Mucosa of descending colon (tissue), 3 donors: ENCODE measurements around the gene HS1BP3. TPM values are rescaled to one million over a fixed set of nuclear protein-coding genes. Genes with fewer than 3 reads are reported as not detected.
A peak's percentile ranks its signal among the peaks of the same experiment; 100 is the strongest.

Experiments used
- ATAC-seq: fragments of 200-7000 bp; cut with Tn5 transposase; one replicate; pipeline ENCODE4 v1.9.1; 2020; ENCODE audit warnings: mild to moderate bottlenecking, moderate library complexity
- DNase-seq, 3 donors: peaks; one replicate each; pipeline ENCODE4 v3.0.0-alpha.2; 2020
- H3K36me3 ChIP-seq: fragments of 200-600 bp; one replicate; pipeline ENCODE4 v1.8.0; 2021; ENCODE audit warnings: low read depth, mild to moderate bottlenecking
- H3K4me1 ChIP-seq: fragments of 200-600 bp; one replicate; pipeline ENCODE4 v1.8.0; 2021; ENCODE audit warnings: low read depth, mild to moderate bottlenecking
- H3K4me3 ChIP-seq: fragments of 200-600 bp; one replicate; pipeline ENCODE4 v1.8.0; 2021; ENCODE audit warnings: mild to moderate bottlenecking
- H3K9me3 ChIP-seq: fragments of 200-600 bp; one replicate; pipeline ENCODE4 v1.8.0; 2021; ENCODE audit warnings: mild to moderate bottlenecking
- intact Hi-C, 2 donors: fragments of 100-400 bp; cut with DNase I in 1 of 2; cut with micrococcal nuclease in 1 of 2; formaldehyde crosslinking; loops; one replicate each; pipeline versions ENCODE4 v1.11.0 to v1.11.1; 2022; cut with DNase I, micrococcal nuclease
- total RNA-seq, 3 donors: library from RNA; stranded (reverse); fragmentation: NEBNext Ultra II Directional in 2 of 3; extraction: Animal tissue kit (Norgen Biotek cat#: 25700) in 2 of 3; gene quantifications; one replicate each; pipeline versions ENCODE4 v1.2.1 to v1.2.4, GENCODE V29; 2021 to 2023
- TF ChIP-seq, protein P1 (sequence below): fragments of 200-600 bp; IDR thresholded peaks from one replicate; pipeline ENCODE4 v1.8.0; 2022; ENCODE audit warnings: antibody characterized with exemption, mild to moderate bottlenecking
- donor health status: DM: no; HTN: no; CAD: no; lungs with moderate emphysema.
- donor health status: DM: no; HTN: no; CAD: no.
- donor health status: DM: no; HTN: yes; CAD: no.

The HS1BP3 gene
- total RNA-seq, 3 donors from 2014 or later = 28.8 to 47.0 (median 29.7) TPM

DNA sequence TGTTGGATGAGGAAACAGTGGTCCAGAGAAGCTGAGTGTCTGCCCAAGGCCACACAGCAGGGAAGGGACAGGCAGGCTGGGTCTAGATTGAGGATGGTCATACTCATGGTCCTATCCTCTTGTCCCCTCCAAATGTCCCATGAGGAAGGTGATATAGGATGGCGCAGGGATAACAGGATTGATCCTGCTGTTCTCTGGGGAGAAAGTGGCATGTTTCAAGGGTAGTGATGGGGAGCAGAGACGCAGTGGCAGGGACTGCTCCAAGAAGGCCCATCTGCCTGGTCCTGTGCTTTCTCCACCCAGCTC, 24.6 kb downstream of the HS1BP3 start:
- intact Hi-C loops = no loop called here

DNA sequence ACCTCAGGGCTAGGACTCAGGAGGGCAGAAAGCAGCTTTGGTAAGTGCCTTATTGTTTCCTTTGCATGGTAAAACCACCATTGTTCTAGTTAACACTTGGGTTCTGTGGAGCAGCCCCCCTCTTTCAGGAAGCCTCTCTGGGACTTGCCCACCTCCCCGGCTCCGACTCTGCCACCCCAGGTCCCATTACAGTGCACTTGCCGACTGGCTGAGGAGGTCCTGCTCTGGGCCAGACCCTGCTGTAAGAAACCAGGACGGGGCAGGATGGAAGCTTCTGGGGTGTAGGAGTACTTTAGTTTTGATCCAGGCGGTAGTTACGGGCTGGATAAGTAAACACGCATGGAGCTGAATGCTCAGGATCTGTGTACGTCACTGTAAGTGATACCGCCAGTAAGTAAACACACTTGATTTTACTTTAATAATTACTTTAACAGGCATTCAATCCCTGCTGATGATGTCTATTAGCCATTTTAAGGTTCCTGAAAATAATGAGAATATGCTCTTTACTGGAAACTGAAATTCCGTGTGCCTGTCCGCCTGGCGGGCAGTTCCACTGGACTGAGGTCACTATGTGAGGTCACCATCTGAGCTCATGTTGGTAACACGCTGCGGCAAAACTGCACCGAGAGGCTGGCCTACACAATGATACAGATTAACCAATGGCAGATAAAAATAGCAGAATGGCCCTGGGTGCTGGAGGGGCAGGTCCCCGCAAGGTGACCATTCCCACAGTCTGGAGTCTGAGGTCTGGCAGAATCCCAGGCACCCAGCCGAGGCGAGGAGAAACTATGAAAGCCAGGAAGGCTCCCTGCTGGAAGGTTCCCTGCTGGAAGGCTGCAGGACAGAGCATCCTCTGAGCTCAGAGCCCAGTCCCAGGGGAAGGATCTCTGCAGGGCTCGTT, 25.2 kb downstream of the HS1BP3 start:
- peak in 2 of 3 donors; percentile 24 to 34 for DNase-seq
- TF ChIP-seq, protein P1, sequence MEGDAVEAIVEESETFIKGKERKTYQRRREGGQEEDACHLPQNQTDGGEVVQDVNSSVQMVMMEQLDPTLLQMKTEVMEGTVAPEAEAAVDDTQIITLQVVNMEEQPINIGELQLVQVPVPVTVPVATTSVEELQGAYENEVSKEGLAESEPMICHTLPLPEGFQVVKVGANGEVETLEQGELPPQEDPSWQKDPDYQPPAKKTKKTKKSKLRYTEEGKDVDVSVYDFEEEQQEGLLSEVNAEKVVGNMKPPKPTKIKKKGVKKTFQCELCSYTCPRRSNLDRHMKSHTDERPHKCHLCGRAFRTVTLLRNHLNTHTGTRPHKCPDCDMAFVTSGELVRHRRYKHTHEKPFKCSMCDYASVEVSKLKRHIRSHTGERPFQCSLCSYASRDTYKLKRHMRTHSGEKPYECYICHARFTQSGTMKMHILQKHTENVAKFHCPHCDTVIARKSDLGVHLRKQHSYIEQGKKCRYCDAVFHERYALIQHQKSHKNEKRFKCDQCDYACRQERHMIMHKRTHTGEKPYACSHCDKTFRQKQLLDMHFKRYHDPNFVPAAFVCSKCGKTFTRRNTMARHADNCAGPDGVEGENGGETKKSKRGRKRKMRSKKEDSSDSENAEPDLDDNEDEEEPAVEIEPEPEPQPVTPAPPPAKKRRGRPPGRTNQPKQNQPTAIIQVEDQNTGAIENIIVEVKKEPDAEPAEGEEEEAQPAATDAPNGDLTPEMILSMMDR = no peak
- Histone ChIP-seq H3K9me3 (no peaks in the 10 kb centered on the region), H3K36me3 (no peaks in the 10 kb centered on the region), H3K4me1 (no peaks in the 10 kb centered on the region), H3K4me3 (no peak overlapping the region)
- intact Hi-C loops = no loop called here
- no peak for ATAC-seq

More for the DNA sequence above, 24.6 kb downstream of the HS1BP3 start:
- no peak overlapping the region for H3K4me3 ChIP-seq
- H3K4me1 ChIP-seq = no peaks in the 10 kb centered on the region
- no peak for ATAC-seq
- H3K36me3 ChIP-seq = no peaks in the 10 kb centered on the region
- DNase-seq = no peak
- no peaks in the 10 kb centered on the region for H3K9me3 ChIP-seq
- TF ChIP-seq, protein P1 = no peak

DNA sequence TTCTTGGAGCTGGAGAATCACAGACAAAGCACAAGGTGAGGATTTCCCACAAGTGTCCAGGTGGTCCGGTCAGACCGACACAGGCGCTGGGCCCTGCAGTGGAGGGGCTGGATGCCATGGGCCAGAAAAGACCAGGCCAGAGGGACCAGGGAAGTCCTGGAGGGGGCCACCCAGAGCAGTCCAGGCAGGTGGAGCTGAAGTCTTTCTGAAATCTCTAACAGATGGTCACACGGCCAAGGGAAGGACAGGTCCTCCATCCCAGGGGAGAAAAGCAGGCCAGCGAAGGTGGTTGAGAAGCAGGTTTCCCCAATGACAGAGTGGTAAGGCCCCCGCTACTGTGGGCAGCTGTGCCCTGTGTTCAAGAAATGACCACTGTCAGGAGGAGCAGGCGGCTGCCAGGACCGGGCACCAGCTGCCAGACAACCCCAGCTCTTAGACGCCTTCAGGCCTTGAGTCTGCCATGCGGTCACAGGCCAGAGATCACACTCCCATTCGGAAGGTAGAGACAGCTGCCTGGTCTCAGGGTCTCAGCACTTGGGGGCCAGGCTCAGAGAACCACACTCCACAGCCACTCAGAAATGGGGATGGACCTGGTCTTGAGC, 25.9 kb downstream of the HS1BP3 start:
- intact Hi-C loops = no loop called here
- DNase-seq (peak in 2 of 3 donors; percentile 12 to 29), ATAC-seq (no peak)
- no peaks in the 10 kb centered on the region for H3K9me3 ChIP-seq
- no peaks in the 10 kb centered on the region for H3K36me3 ChIP-seq
- TF ChIP-seq, protein P1 = no peak
- H3K4me3 ChIP-seq = no peak overlapping the region
- H3K4me1 ChIP-seq = no peaks in the 10 kb centered on the region

DNA sequence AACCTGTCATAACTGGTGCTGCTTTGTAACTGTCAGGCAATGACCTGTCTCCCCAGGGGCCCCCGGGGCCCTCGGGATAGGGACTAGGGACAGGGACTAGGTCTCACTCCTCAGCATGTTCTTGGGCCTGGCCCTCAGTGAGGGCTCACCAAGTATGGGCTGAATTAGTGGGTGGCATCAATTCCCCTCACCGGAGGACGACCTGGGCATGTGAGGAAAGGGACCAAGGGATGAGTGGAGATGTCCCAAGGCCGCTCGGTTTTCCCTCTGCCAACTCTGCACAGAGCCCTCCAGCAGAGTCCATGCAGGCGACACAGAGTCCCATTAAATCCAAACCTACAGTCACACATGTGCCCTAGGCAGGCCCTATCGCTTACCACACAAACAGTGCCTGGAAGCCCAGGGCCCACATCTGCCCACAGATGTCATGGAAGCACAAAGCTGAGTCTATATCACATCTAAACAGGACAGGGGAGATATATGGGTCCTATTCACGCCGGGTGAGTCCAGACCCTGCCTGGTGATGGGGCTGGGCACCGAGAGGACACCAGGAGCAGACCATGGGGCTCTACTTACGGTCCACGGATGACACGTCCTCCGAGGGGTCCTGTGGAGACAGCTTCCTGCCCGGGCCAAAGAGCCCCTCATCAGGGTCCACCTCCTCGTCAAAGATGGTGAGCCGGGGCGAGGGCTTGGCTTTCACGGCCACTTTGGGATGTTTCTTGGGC, 26.6 kb downstream of the HS1BP3 start:
- intact Hi-C loops = no loop called here
- ATAC-seq = no peak
- DNase-seq = peak in 1 of 3 donors; percentile 30
- Histone ChIP-seq H3K4me1 (no peaks in the 10 kb centered on the region), H3K4me3 (no peak overlapping the region), H3K9me3 (no peaks in the 10 kb centered on the region), H3K36me3 (no peaks in the 10 kb centered on the region)
- TF ChIP-seq, protein P1 = no peak

DNA sequence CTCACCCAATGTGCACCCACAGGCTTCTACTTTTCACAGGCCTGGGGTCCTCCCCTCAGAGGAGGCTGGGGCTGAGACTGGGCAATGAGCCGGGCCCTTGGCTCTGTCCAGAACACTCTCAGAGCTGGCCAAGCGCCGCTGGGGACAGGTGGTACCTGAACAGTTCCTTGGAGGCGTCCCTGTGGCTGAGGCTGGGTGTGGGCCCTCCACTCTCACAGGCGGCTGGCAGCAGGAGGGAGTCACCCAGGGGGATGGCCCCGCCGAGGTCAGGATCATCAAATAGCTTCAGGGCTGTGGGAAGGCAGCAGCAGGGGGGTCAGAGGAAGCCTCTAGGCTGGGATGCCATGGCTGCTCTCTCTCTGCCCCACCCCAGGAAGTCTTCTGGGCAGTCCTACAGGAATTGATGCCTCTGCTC, 27.1 kb downstream of the HS1BP3 start:
- DNase-seq (peak in 1 of 3 donors; percentile 55), ATAC-seq (peak; percentile 31)
- H3K4me3 ChIP-seq = no peak overlapping the region
- no peaks in the 10 kb centered on the region for H3K36me3 ChIP-seq
- no peaks in the 10 kb centered on the region for H3K4me1 ChIP-seq
- intact Hi-C loops = no loop called here
- TF ChIP-seq, protein P1 = no peak
- no peaks in the 10 kb centered on the region for H3K9me3 ChIP-seq
